Colonic mucosa (tissue), 4 donors: ENCODE data around the gene REG3G. TPM values are rescaled to one million over a fixed set of nuclear protein-coding genes. Genes with fewer than 3 reads are reported as not detected.

Source experiments
- DNase-seq: peaks from one replicate; pipeline ENCODE4 v3.0.0-alpha.2; 2020
- H3K27ac ChIP-seq: fragments of 200-600 bp; one replicate; pipeline ENCODE4 v1.8.0; 2021
- H3K27me3 ChIP-seq: fragments of 200-600 bp; one replicate; pipeline ENCODE4 v1.8.0; 2021
- H3K36me3 ChIP-seq: fragments of 200-600 bp; one replicate; pipeline ENCODE4 v1.8.0; 2021
- H3K4me1 ChIP-seq: fragments of 200-600 bp; one replicate; pipeline ENCODE4 v1.8.0; 2021; ENCODE audit warnings: mild to moderate bottlenecking
- H3K4me3 ChIP-seq: fragments of 200-600 bp; one replicate; pipeline ENCODE4 v1.8.0; 2021
- H3K9ac ChIP-seq, 2 donors: one replicate each; pipeline ENCODE4 v1.7.0; 2013; ENCODE audit warnings: control low read depth in 2 of 2, low read depth in 2 of 2, low read length in 2 of 2
- H3K9me3 ChIP-seq: fragments of 200-600 bp; one replicate; pipeline ENCODE4 v1.8.0; 2021
- CTCF ChIP-seq: fragments of 200-600 bp; IDR thresholded peaks from one replicate; pipeline ENCODE4 v1.8.0; 2022; ENCODE audit warnings: antibody characterized with exemption, mild to moderate bottlenecking
- intact Hi-C: fragments of 100-400 bp; cut with DNase I; formaldehyde crosslinking; loops from one replicate; pipeline ENCODE4 v1.14.1; 2022
- total RNA-seq, 2 donors: library from RNA; stranded (reverse); fragmentation: NEBNext Ultra II Directional in 1 of 2; extraction: Animal tissue kit (Norgen Biotek cat#: 25700) in 1 of 2; gene quantifications; one replicate each; pipeline ENCODE4 v1.2.1, GENCODE V29; 2021
- donor health status: healthy.
- donor health status: DM: no; HTN: no; CAD: no.
- donor health status: DM: no; HTN: no; CAD: no.

REG3G gene
- total RNA-seq, 2 donors from 2014 or later = 1.1 TPM; not detected in 1

GRCh38 chr2:79011496-79011895 is 14.0 kb upstream of the REG3G start:
- Histone ChIP-seq H3K9me3 (no peaks in the 10 kb centered on the region), H3K4me3 (no peak overlapping the region), H3K27me3 (no peaks in the 10 kb centered on the region), H3K27ac (no peak overlapping the region), H3K4me1 (no peaks in the 10 kb centered on the region), H3K9ac (no peak overlapping the region), H3K36me3 (no peaks in the 10 kb centered on the region)
- no peak for TF ChIP-seq CTCF
- intact Hi-C loops = no loop called here
- no peak for DNase-seq

- no peak overlapping the region for H3K27ac ChIP-seq
- no peak overlapping the region for H3K4me3 ChIP-seq
- no peaks in the 10 kb centered on the region for H3K36me3 ChIP-seq
- intact Hi-C loops = no loop called here
- H3K9ac ChIP-seq = no peak overlapping the region
- no peak for DNase-seq
- no peaks in the 10 kb centered on the region for H3K27me3 ChIP-seq
- no peaks in the 10 kb centered on the region for H3K9me3 ChIP-seq
- no peak for TF ChIP-seq CTCF
- no peaks in the 10 kb centered on the region for H3K4me1 ChIP-seq
Observed at GRCh38 chr2:79013629-79014028, 11.9 kb upstream of the REG3G start.

GRCh38 chr2:79016342-79016741 is 9.2 kb upstream of the REG3G start:
- Histone ChIP-seq H3K9me3 (no peaks in the 10 kb centered on the region), H3K27ac (no peak overlapping the region), H3K27me3 (no peaks in the 10 kb centered on the region), H3K36me3 (no peaks in the 10 kb centered on the region), H3K4me3 (no peak overlapping the region), H3K4me1 (no peaks in the 10 kb centered on the region), H3K9ac (no peak overlapping the region)
- no peak for DNase-seq
- no peak for TF ChIP-seq CTCF
- intact Hi-C loops = no loop called here

- H3K9ac ChIP-seq = no peak overlapping the region
- DNase-seq = no peak
Observed at GRCh38 chr2:79026061-79026460, 559 bp downstream of the REG3G start.

GRCh38 chr2:79039944-79040343 is 14.4 kb downstream of the REG3G start:
- Histone ChIP-seq H3K4me3 (no peak overlapping the region), H3K27ac (no peak overlapping the region), H3K36me3 (no peaks in the 10 kb centered on the region), H3K27me3 (no peaks in the 10 kb centered on the region), H3K4me1 (no peaks in the 10 kb centered on the region), H3K9me3 (no peaks in the 10 kb centered on the region), H3K9ac (no peak overlapping the region)
- intact Hi-C loops = loop anchor here (5.0 to 10.0 kb wide), 2 partner anchors 182 to 845 kb away; no protein-coding TSS in a partner anchor
- no peak for DNase-seq
- no peak for TF ChIP-seq CTCF

More at GRCh38 chr2:79026061-79026460, 559 bp downstream of the REG3G start:
- Histone ChIP-seq H3K4me1 (no peaks in the 10 kb centered on the region), H3K9me3 (no peaks in the 10 kb centered on the region), H3K27ac (no peak overlapping the region), H3K4me3 (no peak overlapping the region), H3K36me3 (no peaks in the 10 kb centered on the region), H3K27me3 (no peaks in the 10 kb centered on the region)
- intact Hi-C loops = no loop called here
- TF ChIP-seq CTCF = no peak
